KBM-7 (cell line): Measurements from ENCODE around the gene CAMKMT.

Experiments used
- DNase-seq: peaks from one replicate; pipeline ENCODE4 v3.0.0-alpha.2; 2015
- in situ Hi-C: fragments of 300-500 bp; cut with MboI; formaldehyde crosslinking; loops from 2 replicates; pipeline ENCODE4 v1.14.3; 2020; ENCODE audit warnings: low sequenced_read_pairs, low pct_unique_long_range_greater_than_20kb, mixed read lengths

Gene CAMKMT

GRCh38 chr2:44429034-44429433 is 67.3 kb downstream of the CAMKMT start:
- no peak for DNase-seq
- in situ Hi-C loops, result no loop called here

GRCh38 chr2:44430342-44430741 is 68.6 kb downstream of the CAMKMT start:
- in situ Hi-C loops, result no loop called here
- DNase-seq, result no peak

DNA sequence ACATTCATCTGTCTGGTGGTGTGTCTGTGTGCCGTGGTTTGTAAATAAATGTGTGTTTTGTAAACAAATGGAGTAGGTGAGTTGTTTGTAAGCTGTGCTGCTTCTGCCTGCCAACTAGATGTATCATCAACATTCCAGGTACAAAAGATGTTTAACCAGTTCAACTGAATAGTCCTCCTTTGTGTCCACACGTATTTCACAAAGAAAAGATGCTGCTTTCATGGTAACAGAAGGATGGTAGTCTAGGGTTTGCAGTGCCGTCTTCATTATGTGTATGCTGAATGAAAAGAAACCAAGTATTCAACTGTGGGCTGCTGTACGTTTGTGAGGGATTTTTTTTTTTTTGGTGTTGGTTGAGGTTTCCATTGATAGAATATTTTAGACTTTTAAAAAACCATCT is 72.1 kb downstream of the CAMKMT start:
- in situ Hi-C loops, result no loop called here
- DNase-seq, result no peak

GRCh38 chr2:44441200-44441599 is 79.5 kb downstream of the CAMKMT start:
- DNase-seq, result no peak
- in situ Hi-C loops, result no loop called here

GRCh38 chr2:44442019-44442418 is 80.3 kb downstream of the CAMKMT start:
- in situ Hi-C loops, result no loop called here
- DNase-seq, result no peak

- no peak for DNase-seq
- in situ Hi-C loops, result no loop called here
These were observed 81.8 kb downstream of the CAMKMT start for GRCh38 chr2:44443517-44443916.

DNA sequence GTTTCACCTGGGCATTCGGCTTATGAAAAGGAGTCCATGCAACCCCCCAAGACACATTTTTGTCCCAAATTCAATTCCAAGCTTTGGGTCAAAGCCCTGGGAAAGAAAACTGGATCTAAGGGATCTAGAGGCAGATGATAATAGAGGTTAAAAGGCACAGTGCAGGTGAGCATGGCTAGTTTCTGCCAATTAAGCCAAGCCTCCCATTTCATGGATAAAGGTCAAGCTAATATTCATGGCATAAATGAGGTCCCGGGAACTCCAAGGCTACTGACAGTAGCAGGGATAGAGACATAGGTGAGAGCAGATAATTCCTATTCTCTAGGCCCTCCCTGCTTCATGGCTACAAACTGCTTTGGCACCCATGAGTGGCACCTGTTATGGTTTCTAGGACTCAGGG is 83.1 kb downstream of the CAMKMT start:
- in situ Hi-C loops, result no loop called here
- DNase-seq, result no peak

GRCh38 chr2:44448860-44449527 is 87.2 kb downstream of the CAMKMT start:
- in situ Hi-C loops, result no loop called here
- DNase-seq, result no peak

GRCh38 chr2:44450082-44450481 is 88.3 kb downstream of the CAMKMT start:
- in situ Hi-C loops, result no loop called here

GRCh38 chr2:44450806-44451205 is 89.1 kb downstream of the CAMKMT start:
- DNase-seq, result no peak
- in situ Hi-C loops, result no loop called here

More at GRCh38 chr2:44450082-44450481, 88.3 kb downstream of the CAMKMT start:
- no peak for DNase-seq

DNA sequence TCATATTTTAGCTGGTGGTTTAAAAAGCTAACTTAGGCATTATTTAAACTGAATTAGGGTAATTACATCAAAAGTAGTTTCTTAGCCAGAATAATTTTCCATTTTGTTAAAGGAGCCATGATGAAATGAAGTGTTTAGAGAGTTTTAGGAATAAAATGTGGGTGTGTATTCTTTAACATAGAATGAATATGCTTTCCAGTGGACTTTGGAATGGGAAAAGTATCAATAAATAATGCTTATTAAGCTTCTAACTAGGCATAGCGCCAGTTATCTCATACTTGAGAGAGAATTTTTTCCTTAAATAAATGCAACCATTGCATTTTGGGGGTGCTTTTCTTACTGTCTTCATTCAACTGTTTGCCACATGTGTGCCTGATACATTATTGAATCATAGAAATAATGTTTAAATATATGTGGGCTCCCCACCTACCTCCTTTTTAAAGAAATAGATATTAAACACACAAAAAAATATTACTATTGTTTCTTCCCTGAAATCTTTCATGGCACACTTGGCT is 90.4 kb downstream of the CAMKMT start:
- in situ Hi-C loops, result no loop called here
- no peak for DNase-seq

GRCh38 chr2:44453259-44453658 is 91.5 kb downstream of the CAMKMT start:
- in situ Hi-C loops, result no loop called here
- DNase-seq, result no peak

DNA sequence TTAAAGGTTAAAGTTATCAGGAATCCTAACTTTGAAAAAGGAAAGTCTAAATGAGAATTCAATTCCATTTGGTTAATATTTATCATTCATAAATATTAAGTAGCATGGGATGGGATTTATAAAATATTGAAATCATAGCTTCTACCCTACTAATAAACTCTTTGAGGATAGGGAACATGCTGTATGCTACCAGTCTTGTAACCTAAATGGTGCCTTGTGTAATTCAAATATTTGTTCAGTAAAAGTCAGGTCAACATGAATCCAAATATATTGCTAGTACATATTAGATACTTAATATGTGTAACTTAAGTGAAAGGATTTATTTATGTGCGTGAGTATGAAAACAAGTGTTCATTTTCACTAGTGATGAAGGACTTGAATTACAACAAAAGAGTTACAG is 94.1 kb downstream of the CAMKMT start:
- in situ Hi-C loops, result no loop called here
- DNase-seq, result no peak

DNA sequence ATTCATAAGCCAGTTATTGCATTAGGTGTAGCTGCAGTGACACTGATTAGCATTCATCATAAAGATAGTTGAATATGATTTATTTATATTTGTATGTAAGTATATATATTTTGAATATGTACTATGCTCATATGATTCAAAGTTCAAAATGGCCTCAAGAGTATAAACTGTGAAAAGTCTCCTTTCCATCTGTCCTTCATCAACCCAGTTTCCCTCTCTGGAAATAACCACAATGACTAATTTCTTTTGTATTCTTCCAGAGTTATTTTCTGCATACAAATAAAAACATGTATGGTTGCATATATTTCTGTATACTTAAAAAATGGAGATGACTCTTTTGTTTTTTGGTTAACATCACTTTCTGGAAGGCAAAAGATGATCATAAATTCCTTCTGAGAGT is 95.2 kb downstream of the CAMKMT start:
- in situ Hi-C loops, result no loop called here

DNA sequence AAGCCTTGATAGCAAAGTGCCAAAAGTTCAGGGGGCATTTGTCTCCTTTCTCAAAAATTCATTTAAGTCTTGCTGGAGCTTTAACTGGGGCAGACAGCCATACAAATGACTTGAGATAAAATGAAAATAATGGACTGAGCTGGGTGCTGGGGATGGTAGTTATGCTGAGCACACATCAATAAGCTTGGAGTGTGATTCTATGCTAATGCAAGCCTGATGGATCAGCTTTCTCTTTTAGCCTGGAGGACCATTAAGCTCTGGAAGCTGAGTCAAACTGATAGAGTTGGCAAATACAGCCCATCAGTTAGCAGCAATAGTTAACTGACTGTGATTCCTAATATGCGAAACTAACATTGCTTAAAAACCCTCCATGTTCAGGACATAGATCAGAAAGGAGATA is 98.0 kb downstream of the CAMKMT start:
- in situ Hi-C loops, result no loop called here
- DNase-seq, result no peak

More for the DNA sequence above, 95.2 kb downstream of the CAMKMT start:
- DNase-seq, result no peak

- in situ Hi-C loops, result no loop called here
- no peak for DNase-seq
These were observed 101.4 kb downstream of the CAMKMT start for GRCh38 chr2:44462934-44463849.

- in situ Hi-C loops, result no loop called here
These were observed 102.7 kb downstream of the CAMKMT start for GRCh38 chr2:44464437-44464836.

GRCh38 chr2:44470151-44470550 is 108.4 kb downstream of the CAMKMT start:
- DNase-seq, result no peak
- in situ Hi-C loops, result no loop called here

More at GRCh38 chr2:44464437-44464836, 102.7 kb downstream of the CAMKMT start:
- no peak for DNase-seq

- in situ Hi-C loops, result no loop called here
- no peak for DNase-seq
These were observed 116.1 kb downstream of the CAMKMT start for GRCh38 chr2:44477657-44478414.
